NOMO-1 treated with dmso at 0.1 percent for 144 hours (cell line): Measurements from ENCODE around the gene AQP5.
A peak's percentile ranks its signal among the peaks of the same experiment; 100 is the strongest.

Source experiments
- DNase-seq: peaks from one replicate; lab custom pipeline; 2025; ENCODE audit not compliant: unreplicated experiment; lab: John Stamatoyannopoulos, UW

The AQP5 gene

DNA sequence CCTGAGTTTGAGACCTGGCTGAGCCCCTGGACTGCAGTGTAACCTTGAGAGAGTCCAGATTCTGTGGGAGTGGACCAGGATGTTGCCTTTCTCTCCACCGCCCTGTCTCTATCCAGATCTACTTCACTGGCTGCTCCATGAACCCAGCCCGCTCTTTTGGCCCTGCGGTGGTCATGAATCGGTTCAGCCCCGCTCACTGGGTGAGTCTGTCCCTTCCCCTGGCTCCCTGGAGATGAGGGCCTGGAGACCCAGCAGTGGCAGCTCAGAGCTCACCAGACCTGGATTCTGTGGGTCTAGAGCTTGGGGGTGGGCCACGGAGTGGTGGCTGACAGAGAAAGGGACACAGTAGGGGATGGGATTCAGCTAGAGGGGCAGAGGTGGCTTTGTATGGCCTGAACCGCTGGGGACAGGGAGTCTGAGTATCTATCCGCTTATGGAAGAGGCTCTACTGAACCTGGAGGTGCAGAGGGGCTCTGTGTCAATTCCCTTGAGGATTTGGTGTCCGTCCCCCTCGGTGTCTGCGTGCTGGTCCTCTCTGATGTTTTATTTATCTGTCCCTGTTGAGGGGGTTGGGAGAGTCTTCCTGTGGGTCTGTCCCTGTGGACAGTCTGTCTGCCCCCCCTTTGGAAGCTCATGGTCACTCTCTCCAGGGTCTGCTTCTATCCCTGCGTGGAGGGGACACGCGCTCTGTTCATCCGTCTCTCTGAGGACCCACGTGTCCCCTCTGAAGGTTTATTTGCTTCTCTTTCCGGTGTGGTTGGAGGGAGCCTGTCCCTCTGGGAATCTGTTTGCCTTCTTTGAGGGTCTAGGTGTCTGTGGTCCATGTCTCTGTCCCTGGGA lies 2.5 kb downstream of the AQP5 start:
- no peak for DNase-seq

DNA sequence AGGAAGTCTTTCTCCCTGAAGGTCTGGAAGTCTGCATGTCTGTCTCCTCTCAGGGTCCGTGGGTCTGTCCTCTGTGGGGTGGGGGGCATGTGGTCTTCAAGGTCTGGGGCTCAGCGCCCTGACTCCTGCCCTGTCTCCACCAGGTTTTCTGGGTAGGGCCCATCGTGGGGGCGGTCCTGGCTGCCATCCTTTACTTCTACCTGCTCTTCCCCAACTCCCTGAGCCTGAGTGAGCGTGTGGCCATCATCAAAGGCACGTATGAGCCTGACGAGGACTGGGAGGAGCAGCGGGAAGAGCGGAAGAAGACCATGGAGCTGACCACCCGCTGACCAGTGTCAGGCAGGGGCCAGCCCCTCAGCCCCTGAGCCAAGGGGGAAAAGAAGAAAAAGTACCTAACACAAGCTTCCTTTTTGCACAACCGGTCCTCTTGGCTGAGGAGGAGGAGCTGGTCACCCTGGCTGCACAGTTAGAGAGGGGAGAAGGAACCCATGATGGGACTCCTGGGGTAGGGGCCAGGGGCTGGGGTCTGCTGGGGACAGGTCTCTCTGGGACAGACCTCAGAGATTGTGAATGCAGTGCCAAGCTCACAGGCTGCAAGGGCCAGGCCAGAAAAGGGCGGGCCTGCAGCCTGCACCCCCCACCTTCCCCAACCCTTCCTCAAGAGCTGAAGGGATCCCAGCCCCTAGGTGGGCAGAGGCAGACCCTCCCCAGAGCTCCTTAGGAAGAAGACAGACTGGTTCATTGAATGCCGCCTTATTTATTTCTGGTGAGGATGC lies 3.4 kb downstream of the AQP5 start:
- DNase-seq: no peak

DNA sequence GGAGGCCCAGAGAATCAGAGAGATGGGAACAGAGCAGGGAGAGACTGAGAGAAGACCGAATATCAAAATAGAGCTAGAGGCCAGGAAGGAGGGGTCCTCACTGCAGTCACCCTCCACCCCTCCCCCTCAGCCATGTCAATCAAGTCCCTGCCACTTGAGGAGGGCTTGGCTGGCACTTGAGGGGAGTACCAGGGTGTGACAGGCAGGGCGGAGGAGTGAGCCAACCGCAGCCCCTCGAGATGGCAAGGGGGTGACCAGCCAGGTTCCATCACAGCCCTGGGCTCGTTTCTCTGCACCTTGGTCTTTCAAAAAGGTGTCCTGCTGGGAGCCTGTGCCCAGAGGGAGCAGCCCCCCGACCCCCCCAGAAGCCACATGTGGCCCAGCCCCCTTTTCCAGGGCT lies 4.2 kb downstream of the AQP5 start:
- no peak for DNase-seq

DNA sequence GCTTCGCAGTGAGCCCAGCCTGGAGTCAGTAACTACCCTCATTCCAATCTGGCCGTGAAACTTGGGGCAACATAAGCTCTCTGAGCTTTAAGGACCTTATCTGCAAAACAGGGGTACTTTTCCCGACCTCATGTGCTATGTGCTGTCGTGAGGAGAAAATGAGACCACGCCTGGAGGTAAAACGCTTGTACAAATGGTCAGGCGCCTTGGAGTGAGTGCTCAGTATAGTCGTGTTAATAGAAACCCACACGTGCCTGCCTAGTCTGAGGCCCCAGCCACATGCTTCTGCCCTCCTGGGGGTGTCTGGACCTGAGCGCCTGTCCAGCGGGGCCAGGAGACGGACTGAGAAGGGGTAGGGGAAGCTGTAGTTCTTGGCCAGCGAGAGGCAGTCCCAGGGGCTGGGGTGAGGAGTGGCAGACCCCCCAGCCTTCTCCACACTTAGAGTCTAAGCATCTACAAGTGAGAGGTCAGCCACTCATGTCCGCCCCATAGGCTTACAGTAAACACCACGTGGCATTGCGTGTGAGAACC lies 4.9 kb downstream of the AQP5 start:
- DNase-seq: no peak

DNA sequence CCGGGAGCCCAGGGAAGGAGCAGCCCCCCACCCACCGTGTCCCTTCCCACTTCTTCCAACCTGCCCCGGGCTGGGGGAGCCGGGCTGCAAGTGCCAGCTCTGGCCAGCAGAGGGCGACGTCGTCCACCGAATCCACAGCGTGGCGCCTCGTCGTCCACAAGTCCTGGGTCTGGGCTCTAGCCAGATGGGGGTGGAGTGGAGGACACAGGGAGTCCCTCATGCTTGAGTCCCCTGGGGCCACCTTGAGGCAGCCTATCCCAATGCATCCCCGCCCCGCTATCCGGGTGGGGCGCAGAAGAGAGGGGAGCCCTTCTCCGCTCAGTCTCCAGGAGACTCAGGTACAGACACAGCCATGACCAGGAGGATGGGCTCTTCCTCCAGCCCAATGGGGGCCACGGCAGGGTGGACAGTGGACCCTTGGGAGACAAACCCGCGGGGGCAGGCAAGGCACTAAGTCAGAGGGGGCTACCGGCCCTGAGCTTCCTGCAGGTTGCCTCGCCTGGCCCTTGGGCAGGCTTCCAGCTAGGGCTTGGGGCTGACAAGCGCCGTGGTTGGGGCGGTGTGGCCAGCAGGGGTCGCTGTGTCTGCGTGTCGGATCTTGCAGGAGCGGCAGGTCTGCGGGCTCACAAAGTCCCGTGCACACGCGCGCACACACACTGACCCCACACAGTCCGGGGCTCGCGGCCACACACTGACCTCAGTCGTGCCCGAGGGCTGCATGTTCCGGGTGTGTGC lies 5.5 kb downstream of the AQP5 start:
- DNase-seq: peak; percentile 58

DNA sequence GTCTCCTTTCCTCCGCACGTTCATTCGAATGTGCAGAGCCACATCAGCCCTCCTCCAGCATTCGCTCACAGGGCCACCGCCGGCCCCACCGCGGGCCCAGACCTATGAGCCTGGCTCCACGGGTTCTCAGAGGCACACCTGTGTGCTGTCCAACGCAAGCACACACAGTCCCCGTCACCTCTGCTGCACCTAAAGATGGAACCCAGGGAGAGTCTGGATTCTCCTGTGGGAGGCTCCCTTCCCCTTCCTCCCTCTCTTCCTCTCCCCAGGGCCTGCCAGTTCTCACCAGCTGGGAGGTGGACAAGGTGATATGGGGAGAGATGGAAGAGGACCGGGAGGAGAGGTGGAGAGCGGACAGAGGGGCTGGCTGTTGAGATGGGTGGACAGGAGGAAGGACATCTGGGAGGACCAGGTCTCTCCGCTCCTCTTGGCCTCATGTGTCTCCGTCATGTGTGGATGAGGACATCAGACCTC lies 6.1 kb downstream of the AQP5 start:
- DNase-seq: no peak

DNA sequence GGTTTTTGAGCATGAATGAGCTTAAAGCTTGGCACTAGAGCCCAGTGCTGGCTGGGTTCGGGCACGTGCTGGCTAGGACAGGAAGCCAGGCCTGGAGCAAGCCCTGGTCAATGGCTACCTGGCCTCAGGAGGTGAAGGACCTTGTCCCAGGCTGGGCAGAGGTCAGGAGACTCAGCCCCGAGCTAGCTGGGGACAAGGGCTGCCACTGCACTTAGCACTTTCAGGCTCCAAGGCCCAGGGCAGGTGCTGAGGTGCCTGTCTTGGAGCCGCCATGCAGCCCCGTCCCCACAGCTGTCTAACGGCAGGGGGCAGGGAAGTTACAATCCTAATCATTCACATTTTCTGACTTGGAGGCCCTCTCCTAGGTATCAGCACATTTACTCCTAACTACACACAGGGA lies 6.8 kb downstream of the AQP5 start:
- DNase-seq: no peak

DNA sequence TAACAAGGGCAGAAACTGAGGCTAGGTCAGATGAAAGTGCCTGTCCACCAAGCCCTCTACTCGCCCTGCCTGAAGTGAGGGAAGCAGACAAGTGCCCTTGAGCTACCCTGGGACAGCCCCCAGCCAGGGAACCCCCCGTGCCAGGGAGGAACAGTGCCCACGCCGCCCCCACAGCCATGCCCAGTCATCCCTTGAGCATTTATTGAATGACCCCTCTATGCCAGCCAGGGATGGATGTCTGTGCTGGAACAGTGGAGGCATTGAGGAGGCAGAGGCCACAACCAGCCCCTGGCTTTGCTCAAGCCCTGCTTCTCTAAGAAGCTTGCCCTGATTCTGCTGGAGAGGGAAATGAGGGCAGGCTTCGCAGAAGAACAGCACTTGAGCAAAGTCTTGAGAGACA lies 7.4 kb downstream of the AQP5 start:
- no peak for DNase-seq

DNA sequence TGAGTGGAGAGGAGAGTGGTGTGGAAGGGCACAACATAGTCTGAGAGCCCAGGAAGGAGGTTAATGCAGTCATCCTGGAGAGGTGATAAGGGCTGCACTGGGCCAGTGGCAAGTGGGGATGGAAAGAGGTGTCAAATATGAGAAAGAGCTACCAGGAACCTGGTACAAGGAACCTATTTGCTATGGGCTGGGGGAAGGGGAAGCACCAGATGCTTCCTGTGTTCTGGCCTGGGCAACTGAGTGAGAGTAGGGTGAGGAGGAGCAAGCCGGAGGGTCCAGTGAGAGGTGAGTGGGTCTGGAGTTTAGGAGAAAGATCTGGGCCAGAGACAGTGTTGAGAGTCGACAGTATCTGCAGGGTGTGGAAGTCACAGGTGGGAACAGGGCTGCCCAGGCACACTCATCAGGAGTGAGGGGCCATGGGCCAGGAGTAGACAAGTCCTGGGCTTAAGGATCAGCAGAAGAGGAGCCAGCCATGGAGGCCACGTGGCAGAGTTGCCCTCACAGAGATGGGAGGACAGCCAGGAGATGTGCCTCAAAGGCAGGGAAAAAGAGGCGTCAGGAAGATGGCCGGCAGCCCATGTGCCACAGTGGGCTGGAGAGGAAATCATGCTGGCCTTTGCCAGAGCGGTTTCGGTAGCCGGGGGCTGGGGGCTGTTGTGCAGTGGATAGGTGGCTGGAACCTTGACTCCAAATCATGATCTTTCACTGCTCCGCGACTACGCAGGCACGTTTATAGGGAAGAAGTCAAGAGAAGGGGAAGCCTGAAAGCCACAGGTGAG lies 8.2 kb downstream of the AQP5 start:
- DNase-seq: no peak

DNA sequence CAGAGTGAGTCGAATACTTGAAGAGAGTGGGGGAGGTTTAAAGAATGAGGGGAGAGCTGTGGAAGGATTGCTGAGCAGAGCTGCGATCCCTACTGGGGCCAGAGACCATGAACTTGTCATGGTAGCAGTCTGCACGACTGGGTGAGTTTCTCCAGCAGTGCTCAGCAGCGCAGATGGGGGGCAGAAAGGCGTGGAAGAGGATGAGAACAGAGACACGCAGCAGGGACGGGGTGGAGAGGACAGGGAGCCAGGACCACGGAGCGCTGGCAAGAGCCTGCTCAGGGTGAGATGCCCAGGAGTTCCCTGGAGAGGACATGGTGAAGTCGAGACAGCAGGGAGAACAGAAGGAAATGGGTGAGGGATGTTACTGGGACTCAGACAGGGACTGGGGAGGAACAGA lies 9.0 kb downstream of the AQP5 start:
- DNase-seq: no peak

DNA sequence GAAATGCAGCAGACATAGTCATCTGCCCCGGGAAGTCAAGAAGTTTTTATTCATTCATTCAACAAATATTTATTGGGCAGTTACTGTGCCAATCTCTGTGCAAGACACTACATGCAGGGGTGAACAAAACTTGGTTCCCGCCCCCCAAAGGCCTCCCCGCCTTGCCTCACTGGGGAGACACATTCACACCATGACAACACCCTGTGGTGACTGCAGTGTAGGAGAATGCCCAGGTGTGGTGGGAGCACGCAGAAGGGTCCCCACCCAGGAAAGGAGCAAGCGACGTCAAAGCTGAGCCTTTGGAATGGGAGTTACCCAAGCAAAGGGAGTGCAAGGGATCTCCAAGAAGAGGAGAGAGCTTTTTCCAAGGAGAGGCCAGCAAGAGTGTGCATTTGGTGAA lies 9.5 kb downstream of the AQP5 start:
- no peak for DNase-seq

DNA sequence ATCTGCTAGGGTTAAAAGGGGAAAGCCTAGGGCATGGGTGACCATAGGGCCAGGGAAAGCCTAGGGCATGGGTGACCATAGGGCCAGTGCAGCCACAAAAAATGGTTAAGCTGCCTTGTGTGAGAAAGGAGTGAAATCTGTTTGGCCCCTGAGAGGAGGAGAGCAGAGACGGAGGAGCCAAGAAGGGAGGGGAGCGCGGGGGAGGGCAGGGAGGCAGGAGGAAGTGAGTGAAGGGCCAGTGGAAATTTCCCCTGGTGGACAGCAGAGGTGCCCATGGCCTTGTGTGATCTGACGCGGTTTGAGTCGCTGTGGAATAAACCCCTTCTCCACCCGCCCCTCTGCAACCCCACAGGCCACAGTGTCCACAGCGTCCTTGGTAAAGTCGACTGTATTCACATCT lies 10.5 kb downstream of the AQP5 start:
- no peak for DNase-seq

DNA sequence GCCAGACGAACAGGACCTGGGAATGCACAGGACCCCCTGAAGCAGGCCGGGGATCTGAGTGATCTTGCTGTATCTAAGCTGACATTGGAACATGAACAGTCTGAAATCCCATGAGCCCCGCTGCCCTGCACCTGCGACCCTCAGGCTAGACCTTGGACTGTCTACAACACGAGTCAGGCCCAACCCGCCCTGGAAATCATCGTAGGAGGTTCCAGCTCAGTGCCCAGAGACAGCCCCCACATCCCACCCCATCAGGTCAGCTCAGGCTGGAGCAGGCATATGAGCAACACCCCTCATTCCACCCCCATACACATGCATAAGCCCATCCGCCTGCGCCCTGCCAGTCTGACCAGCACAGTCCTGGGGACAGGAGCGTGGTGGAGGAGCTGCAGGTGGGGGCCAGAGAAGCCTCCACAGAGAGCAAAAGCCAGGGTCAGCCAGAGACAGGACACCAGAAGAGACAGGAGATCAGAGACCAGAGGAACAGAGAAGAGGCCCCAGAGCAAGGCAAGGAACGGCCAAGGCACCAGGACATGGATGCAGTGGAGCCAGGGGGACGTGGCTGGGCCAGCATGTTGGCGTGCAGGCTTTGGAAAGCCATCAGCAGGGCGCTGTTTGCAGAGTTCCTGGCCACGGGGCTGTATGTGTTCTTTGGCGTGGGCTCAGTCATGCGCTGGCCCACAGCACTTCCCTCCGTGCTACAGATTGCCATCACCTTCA lies 11.1 kb downstream of the AQP5 start, which contains the start of gene AQP6:
TSS of gene AQP6 (plus strand) at position 307 of the 720 bp plus-strand sequence. CDS start at position 534, 227 bp downstream.
- no peak for DNase-seq

DNA sequence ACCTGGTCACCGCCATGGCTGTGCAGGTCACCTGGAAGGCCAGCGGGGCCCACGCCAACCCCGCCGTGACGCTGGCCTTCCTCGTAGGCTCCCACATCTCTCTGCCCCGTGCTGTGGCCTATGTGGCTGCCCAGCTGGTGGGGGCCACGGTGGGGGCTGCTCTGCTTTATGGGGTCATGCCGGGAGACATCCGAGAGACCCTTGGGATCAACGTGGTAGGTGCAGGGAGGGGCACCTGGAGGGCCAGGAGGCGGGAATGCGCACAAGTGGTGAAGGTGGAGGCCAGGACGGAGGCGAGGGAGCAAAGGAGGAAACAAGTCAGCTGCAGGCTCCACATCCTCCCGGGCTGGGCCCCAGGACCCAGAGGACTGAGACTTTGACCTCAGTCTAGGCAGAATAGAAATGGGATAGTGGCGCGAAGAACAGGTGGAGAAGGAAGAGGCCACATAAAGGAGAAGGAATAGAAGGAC lies 11.7 kb downstream of the AQP5 start:
- no peak for DNase-seq

DNA sequence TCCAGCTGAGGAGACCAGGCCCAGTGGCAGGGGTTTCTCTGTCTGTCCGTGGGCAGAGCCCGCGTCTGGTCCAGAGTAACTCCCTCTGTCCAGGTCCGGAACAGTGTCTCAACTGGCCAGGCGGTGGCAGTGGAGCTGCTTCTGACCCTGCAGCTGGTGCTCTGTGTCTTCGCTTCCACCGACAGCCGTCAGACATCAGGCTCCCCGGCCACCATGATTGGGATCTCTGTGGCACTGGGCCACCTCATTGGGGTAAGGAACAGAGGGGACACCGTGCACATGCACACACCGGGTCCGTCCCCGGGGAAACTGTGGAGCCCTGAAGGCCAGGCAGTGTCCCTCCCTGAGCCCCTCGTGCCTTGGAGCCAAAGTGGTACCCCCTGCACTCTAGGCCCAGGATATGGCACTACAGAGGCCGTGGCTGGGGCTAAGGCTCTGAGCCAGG lies 12.6 kb downstream of the AQP5 start:
- no peak for DNase-seq

DNA sequence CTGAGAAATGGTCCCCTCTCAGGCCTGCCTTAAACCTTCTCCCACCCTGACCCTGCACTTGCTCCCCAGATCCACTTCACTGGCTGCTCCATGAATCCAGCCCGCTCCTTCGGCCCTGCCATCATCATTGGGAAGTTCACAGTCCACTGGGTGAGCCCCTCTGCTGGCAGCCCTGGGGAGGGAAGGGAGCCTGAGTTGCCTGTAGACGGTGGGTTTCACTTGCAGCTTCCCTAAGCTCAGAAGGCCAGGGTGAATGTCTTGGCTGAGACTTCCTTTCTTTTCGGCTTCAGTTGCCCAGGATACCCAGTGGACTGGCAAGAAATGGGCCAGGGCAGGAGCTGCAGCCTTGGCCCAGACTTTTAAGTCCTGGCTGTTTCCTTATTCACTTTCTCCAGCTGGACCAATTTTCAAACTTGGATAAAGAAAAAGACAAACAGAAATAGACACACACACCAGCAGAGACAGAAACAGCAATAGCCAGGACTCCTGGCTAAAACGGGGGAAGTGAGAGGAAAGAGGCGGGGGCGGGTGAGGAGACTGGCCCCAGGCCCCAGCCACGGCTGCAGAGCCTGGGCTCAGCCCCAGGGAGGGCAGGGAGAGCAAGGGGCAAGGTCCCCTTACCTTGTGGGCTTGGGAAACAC lies 13.1 kb downstream of the AQP5 start:
- no peak for DNase-seq

DNA sequence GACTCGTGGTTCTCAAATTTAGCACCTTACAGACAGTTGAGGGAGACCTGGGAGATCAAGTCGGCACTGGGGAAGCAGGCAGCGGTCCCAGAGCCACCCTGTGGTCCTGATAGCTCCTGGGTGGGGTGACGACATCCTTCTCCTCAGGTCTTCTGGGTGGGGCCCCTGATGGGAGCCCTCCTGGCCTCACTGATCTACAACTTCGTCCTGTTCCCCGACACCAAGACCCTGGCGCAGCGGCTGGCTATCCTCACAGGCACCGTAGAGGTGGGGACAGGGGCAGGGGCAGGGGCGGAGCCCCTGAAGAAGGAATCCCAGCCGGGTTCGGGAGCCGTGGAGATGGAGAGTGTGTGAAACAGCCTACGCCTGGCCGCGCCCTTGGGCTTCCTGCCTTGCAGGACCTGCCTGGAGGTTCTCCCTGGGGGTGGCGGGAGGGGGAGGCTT lies 13.7 kb downstream of the AQP5 start:
- DNase-seq: no peak

DNA sequence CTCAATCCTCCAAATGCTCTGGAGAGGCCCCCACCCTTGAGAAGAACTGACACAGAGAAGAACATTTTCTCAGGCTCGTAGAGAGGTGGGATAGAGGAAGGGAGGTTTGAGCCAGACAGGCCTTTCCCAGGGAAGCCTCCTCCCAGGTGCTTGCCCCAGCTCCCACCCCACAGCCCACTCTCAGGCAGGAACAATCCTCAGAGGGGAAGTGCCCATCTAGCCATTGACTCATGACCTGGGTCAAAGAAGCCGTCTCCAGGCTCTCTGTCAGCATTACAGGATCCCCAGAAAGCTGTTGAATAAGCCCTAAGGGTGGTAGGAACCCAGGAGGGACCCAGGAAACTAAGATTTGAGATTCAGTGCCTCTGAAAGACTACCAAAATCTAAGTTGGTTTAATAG lies 14.9 kb downstream of the AQP5 start:
- no peak for DNase-seq

DNA sequence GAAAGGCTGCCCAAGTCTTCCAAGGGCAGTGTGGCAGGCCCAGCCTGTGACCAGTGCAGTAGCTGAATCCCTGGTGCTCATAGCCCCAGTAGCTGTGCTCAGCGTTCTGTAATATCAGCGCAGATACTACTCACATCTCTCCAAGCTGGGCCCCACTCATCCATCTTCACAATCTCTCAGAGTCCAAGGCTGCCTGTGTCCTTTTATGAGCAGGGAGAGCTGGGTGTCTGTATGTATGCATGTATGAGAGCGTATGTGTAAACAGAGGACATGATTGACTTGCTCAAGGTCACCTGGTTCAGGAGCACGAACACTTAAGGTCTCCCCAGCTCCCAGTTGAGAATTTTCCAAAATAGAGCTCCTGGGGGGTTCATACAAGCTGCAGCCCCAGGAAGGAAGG lies 16.5 kb downstream of the AQP5 start:
- no peak for DNase-seq
